ENCODE results near the gene SCUBE1. TPM values are rescaled to one million over a fixed set of nuclear protein-coding genes. Genes with fewer than 3 reads are reported as not detected.

The SCUBE1 gene
- total RNA-seq, 4 donors from 2014 or later, result 0.68 to 6.4 (median 1.7) TPM

DNA sequence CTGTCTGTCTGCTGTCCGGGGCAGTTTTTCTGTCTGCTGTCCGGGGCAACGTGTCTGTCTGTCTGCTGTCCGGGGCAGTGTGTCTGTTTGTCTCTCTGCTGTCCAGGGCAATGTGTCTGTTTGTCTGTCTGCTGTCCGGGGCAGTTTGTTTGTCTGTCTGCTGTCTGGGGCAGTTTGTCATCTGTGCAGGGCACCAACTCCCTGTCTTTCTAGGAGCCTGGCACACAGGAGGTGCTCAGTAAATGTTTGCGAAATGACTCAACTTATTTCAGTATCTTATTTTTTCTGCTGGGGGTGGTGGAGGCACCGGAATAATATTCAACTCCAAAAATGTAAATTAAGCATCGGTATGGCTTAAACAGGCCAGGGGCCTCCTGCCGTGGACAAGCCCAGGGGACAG is 144.2 kb downstream of the SCUBE1 start:
- in situ Hi-C loops (cut with MboI; ENCODE audit: low pct_ligation_motif_present in 1 of 4, low pct_unique_long_range_greater_than_20kb in 1 of 4, low sequenced_read_pairs in 3 of 4), result no loop called here
- 75 to 77% methylated on average over 4 to 9 of the region's 9 CpGs for WGBS, 2 donors (ENCODE audit: low coverage in 1 of 2)

DNA sequence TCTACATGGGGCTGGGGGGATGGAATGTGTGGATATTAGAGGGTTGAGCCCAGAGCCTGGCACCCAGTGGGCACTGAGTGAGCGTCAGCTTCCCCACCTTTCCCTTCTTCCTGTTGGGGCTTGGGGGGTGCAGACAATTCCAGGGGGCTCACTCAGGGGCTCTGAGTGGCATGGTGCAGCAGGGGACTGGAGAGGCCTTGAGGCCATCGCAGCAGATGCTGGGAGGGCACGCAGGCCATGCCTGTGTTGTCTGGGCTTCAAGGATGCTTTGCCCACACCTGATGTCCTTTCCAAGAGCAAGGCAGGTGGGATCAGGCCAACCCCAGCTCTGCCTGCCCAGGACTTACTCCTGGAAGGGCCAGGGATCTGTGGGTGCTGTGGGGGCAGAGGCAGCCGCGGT is 145.0 kb downstream of the SCUBE1 start:
- TF ChIP-seq POLR2AphosphoS5 (IDR thresholded peaks at IDR 0.05) (no peak), POLR2A (IDR thresholded peaks at IDR 0.05) (no peak), EP300 (IDR thresholded peaks at IDR 0.05; ENCODE audit: low read depth) (no peak)
- TF ChIP-seq, protein P1, sequence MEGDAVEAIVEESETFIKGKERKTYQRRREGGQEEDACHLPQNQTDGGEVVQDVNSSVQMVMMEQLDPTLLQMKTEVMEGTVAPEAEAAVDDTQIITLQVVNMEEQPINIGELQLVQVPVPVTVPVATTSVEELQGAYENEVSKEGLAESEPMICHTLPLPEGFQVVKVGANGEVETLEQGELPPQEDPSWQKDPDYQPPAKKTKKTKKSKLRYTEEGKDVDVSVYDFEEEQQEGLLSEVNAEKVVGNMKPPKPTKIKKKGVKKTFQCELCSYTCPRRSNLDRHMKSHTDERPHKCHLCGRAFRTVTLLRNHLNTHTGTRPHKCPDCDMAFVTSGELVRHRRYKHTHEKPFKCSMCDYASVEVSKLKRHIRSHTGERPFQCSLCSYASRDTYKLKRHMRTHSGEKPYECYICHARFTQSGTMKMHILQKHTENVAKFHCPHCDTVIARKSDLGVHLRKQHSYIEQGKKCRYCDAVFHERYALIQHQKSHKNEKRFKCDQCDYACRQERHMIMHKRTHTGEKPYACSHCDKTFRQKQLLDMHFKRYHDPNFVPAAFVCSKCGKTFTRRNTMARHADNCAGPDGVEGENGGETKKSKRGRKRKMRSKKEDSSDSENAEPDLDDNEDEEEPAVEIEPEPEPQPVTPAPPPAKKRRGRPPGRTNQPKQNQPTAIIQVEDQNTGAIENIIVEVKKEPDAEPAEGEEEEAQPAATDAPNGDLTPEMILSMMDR (IDR thresholded peaks at IDR 0.05), result no peak
- in situ Hi-C loops (cut with MboI; ENCODE audit: low pct_ligation_motif_present in 1 of 4, low pct_unique_long_range_greater_than_20kb in 1 of 4, low sequenced_read_pairs in 3 of 4), result no loop called here

More for the DNA sequence above, 144.2 kb downstream of the SCUBE1 start:
- Histone ChIP-seq H3K9me3 (no peaks in the 10 kb centered on the region), H3K4me3 (no peak overlapping the region), H3K36me3 (no peaks in the 10 kb centered on the region), H3K27ac (no peak overlapping the region), H3K27me3 (peaks cover 18% of the 10 kb centered on the region), H3K4me1 (no peaks in the 10 kb centered on the region)
- DNase-seq, result no peak
- intact Hi-C loops (cut with DNase I; ENCODE audit: low total_unique reads), result no loop called here
- no peak for TF ChIP-seq POLR2AphosphoS5 (IDR thresholded peaks at IDR 0.05)
- no peak for TF ChIP-seq EP300 (IDR thresholded peaks at IDR 0.05; ENCODE audit: low read depth)
- no peak for TF ChIP-seq POLR2A (IDR thresholded peaks at IDR 0.05)
- TF ChIP-seq, protein P1 (IDR thresholded peaks at IDR 0.05), result no peak

DNA sequence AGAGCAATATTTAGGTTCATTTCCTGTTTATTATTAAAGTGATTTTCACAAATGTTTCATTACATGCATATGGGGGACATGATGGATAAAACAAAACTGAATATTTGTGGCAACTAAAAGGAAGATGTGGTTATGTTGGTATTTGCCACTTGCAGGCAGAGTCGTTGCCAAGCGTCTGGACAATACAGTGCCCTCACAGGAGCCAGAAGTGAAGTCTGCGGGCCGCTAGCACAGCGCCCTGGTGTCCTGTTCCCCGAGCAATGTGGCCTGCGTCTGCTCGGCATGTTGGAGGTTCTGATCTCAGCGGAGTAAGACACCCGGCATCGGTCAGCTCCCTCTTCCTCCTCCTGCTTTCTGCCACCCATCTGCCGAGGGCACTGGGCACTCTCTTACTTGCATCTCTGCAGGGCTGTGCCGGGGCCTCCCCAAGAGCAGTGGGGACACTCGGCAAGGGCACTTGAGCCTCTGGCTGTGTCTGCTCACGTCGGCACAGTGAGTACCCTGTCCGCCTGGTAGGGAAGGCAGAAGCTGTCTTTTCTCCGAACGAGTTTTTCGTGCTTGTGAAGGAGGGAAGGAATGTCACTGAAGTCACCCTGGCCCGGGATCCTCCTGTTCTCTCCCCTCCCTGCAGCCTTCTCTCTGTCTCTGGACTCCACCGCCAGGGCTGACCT is 145.8 kb downstream of the SCUBE1 start:
- intact Hi-C loops (cut with DNase I; ENCODE audit: low total_unique reads), result no loop called here
- H3K27ac ChIP-seq, result no peak overlapping the region
- in situ Hi-C loops (cut with MboI; ENCODE audit: low pct_ligation_motif_present in 1 of 4, low pct_unique_long_range_greater_than_20kb in 1 of 4, low sequenced_read_pairs in 3 of 4), result no loop called here
- no peaks in the 10 kb centered on the region for H3K9me3 ChIP-seq
- 54 to 59% methylated on average over 4 to 22 of the region's 22 CpGs for WGBS, 2 donors (ENCODE audit: low coverage in 1 of 2)
- H3K4me1 ChIP-seq, result no peaks in the 10 kb centered on the region
- H3K4me3 ChIP-seq, result no peak overlapping the region
- H3K36me3 ChIP-seq, result no peaks in the 10 kb centered on the region
- TF ChIP-seq, protein P1 (IDR thresholded peaks at IDR 0.05), result no peak
- TF ChIP-seq EP300 (IDR thresholded peaks at IDR 0.05; ENCODE audit: low read depth) (no peak), POLR2A (IDR thresholded peaks at IDR 0.05) (no peak), POLR2AphosphoS5 (IDR thresholded peaks at IDR 0.05) (no peak)
- peaks cover 18% of the 10 kb centered on the region for H3K27me3 ChIP-seq
- DNase-seq, result no peak

More for the DNA sequence above, 145.0 kb downstream of the SCUBE1 start:
- no peaks in the 10 kb centered on the region for H3K4me1 ChIP-seq
- H3K4me3 ChIP-seq, result no peak overlapping the region
- no peak overlapping the region for H3K27ac ChIP-seq
- 84% methylated on average over 5 of the region's 5 CpGs; no CpG with 5 or more reads in 1 of the 2 donors for WGBS, 2 donors (ENCODE audit: low coverage in 1 of 2)
- intact Hi-C loops (cut with DNase I; ENCODE audit: low total_unique reads), result no loop called here
- DNase-seq, result no peak
- no peaks in the 10 kb centered on the region for H3K9me3 ChIP-seq
- H3K36me3 ChIP-seq, result no peaks in the 10 kb centered on the region
- peaks cover 18% of the 10 kb centered on the region for H3K27me3 ChIP-seq

DNA sequence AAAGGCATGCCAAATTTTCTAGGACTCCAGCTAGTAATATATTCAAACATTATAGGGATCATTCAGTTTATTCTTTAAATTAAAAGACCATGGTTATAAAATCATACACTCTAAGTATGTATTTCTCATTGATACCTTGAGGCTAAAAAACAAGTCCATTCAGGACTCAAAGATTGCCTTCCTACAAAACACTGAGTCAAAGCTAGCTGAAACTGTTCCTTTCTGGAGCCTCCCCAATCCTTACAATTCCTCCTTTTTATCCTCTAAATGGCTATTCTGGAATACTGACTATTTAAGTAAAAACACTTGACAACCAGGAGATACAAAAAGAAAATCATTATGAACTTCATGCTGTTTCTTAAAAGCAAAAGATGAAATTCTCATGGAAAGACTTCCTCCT is 151.3 kb downstream of the SCUBE1 start:
- DNase-seq, result no peak
- Histone ChIP-seq H3K4me1 (peaks cover 0 to 5% (median 4%) of the 10 kb centered on the region in 4 donors), H3K27ac (no peak overlapping the region), H3K4me3 (no peak overlapping the region), H3K9me3 (no peaks in the 10 kb centered on the region), H3K27me3 (peaks cover 18% of the 10 kb centered on the region), H3K36me3 (no peaks in the 10 kb centered on the region)
- no peak for TF ChIP-seq POLR2AphosphoS5 (IDR thresholded peaks at IDR 0.05)
- TF ChIP-seq POLR2A (IDR thresholded peaks at IDR 0.05), result no peak
- TF ChIP-seq, protein P1 (IDR thresholded peaks at IDR 0.05), result no peak
- no peak for TF ChIP-seq EP300 (IDR thresholded peaks at IDR 0.05; ENCODE audit: low read depth)
- intact Hi-C loops (cut with DNase I; ENCODE audit: low total_unique reads) (no loop called here), in situ Hi-C loops (cut with MboI; ENCODE audit: low pct_ligation_motif_present in 1 of 4, low pct_unique_long_range_greater_than_20kb in 1 of 4, low sequenced_read_pairs in 3 of 4) (no loop called here)
